B cell (primary cell): Measurements from ENCODE around the gene AMZ1.
A peak's percentile ranks its signal among the peaks of the same experiment; 100 is the strongest.

Experiments
- EZH2 ChIP-seq: IDR thresholded peaks from 2 replicates; pipeline ENCODE4 v1.6.1; 2012; ENCODE audit warnings: borderline replicate concordance, low read depth, mild to moderate bottlenecking, moderate library complexity, low read length; ENCODE audit not compliant: insufficient read depth, poor library complexity, severe bottlenecking
- TF ChIP-seq, protein P1 (sequence below): fragments of 200-600 bp; IDR thresholded peaks from one replicate; pipeline ENCODE4 v1.8.0; 2022; ENCODE audit warnings: antibody characterized with exemption, mild to moderate bottlenecking

DNA sequence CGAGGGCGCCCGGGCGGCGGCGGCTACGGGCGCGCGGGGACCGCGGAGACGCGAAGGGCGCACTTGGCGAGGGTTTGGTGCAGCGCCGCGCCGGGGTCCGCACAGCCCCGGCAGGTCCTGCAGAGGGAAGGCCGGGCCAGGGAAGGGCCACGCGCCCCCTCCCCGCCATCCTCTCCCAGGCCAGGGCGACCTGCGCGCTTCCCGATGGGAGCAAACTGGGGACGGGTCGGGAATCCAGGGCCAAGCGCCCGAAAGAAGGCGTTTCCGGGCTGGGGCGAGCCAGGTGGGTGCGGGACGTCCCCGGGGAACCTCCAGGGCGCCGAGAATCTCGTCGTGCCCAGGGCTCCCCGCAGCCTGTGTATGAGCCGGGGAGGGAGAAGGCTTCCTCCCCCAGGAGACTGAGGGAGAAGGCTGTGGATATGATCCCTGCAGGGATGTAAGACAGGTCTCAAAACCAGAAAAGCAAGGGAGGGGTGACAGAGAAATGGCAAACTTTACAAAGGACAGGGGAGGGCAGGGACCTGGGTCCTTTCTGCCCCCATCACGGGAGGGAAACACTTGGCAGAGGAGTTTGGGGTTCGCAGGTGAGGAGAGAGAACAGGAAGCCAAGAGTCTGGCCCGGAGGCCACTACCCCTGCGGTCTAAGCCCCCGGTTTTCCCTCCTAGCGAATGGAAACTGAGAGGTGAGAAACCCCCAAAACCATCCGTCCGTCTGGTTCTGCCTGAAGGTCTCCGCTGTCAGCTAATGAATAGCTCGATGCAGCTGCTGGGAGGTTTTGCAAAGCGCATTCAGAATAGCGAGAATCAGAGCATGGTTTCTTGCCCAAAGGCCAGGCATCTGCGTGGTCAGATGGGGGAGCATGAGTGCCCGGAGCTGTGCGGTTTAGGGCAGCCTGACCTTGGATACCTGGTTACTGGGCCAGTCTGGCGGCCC is 674 bp downstream of the AMZ1 start:
- TF ChIP-seq EZH2 = peak; percentile 62
- TF ChIP-seq, protein P1, sequence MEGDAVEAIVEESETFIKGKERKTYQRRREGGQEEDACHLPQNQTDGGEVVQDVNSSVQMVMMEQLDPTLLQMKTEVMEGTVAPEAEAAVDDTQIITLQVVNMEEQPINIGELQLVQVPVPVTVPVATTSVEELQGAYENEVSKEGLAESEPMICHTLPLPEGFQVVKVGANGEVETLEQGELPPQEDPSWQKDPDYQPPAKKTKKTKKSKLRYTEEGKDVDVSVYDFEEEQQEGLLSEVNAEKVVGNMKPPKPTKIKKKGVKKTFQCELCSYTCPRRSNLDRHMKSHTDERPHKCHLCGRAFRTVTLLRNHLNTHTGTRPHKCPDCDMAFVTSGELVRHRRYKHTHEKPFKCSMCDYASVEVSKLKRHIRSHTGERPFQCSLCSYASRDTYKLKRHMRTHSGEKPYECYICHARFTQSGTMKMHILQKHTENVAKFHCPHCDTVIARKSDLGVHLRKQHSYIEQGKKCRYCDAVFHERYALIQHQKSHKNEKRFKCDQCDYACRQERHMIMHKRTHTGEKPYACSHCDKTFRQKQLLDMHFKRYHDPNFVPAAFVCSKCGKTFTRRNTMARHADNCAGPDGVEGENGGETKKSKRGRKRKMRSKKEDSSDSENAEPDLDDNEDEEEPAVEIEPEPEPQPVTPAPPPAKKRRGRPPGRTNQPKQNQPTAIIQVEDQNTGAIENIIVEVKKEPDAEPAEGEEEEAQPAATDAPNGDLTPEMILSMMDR = no peak
